GM13976 (cell line): ENCODE measurements around the gene NIPAL4.

ENCODE experiments used
- DNase-seq: peaks from one replicate; pipeline ENCODE4 v3.0.0; 2012; ENCODE audit warnings: low spot score
- in situ Hi-C: fragments of 300-500 bp; cut with MboI; formaldehyde crosslinking; loops from one replicate; pipeline ENCODE4 v1.12.0; 2022; ENCODE audit warnings: low sequenced_read_pairs, mixed read lengths, inconsistent platforms; ENCODE audit not compliant: unreplicated experiment
- TF ChIP-seq, protein P1 (sequence below): IDR thresholded peaks from 2 replicates; pipeline ENCODE4 v1.5.1; 2012; ENCODE audit warnings: borderline replicate concordance, mild to moderate bottlenecking; ENCODE audit not compliant: insufficient read depth; ENCODE audit errors: extremely low read depth, missing control alignments, control extremely low read depth

Gene NIPAL4

DNA sequence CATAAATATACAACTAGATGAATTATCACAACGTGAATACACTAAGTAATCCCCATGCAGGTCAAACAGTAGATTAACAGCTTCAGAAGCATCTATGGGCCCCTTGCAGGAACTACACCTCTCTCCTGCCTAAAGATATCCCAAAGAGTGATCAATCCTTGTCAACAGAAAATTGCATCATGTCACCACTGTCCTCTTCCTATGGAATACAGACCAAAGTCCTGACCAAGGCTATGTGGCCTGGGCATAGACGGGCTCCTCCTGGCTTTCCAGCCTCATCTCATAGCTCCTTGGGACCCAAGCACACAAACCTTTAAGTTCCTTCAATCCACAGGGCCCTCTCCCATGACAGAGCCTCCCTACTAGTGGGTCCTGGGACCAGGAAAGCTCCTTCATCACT lies 25.3 kb downstream of the NIPAL4 start:
- no peak for DNase-seq
- TF ChIP-seq, protein P1, sequence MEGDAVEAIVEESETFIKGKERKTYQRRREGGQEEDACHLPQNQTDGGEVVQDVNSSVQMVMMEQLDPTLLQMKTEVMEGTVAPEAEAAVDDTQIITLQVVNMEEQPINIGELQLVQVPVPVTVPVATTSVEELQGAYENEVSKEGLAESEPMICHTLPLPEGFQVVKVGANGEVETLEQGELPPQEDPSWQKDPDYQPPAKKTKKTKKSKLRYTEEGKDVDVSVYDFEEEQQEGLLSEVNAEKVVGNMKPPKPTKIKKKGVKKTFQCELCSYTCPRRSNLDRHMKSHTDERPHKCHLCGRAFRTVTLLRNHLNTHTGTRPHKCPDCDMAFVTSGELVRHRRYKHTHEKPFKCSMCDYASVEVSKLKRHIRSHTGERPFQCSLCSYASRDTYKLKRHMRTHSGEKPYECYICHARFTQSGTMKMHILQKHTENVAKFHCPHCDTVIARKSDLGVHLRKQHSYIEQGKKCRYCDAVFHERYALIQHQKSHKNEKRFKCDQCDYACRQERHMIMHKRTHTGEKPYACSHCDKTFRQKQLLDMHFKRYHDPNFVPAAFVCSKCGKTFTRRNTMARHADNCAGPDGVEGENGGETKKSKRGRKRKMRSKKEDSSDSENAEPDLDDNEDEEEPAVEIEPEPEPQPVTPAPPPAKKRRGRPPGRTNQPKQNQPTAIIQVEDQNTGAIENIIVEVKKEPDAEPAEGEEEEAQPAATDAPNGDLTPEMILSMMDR = no peak
- in situ Hi-C loops = no loop called here

DNA sequence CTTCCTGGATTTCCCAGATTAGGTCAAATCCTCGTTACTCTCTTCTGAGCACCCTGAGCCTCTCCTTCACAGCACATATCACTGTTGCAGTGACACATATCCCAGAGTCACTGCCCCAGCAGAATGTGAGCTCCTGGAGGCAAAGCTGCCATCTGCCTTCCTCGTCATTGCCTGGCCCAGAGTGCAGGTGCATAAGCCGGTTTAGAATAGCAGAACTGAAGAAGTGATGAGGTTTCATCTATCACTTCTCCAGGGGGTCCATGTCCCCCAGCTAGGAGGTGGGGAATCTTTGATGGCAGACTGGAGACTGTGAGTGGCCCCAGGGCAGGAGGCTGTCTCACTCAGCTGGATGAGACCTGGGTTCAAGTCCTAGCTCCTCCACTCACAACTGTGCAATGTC lies 25.8 kb downstream of the NIPAL4 start:
- DNase-seq = no peak
- TF ChIP-seq, protein P1 = no peak

DNA sequence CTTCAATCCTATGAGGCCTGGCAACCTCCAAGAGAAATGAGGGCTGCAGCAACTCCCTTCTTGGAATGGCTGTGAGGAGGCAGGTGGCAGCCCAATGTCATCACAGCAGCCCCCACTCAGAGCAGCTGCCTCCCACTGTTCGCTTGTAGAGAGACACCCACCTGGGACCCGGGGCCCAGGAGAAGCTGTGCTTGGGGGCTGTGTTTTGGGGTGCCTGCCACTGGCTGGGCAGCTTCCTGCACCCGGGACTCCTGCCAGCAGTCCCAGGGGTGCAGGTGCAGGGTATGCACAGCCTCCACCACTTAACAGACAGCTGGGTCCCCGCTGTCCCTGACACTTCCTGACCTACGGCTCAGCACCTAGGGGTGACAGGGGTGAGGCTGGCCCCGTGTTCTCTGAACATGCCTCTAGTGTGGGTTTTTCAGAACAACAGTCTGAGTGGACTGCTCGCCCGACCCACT lies 26.2 kb downstream of the NIPAL4 start:
- in situ Hi-C loops = no loop called here
- no peak for DNase-seq
- TF ChIP-seq, protein P1 = no peak

More for the DNA sequence above, 25.8 kb downstream of the NIPAL4 start:
- in situ Hi-C loops = no loop called here

DNA sequence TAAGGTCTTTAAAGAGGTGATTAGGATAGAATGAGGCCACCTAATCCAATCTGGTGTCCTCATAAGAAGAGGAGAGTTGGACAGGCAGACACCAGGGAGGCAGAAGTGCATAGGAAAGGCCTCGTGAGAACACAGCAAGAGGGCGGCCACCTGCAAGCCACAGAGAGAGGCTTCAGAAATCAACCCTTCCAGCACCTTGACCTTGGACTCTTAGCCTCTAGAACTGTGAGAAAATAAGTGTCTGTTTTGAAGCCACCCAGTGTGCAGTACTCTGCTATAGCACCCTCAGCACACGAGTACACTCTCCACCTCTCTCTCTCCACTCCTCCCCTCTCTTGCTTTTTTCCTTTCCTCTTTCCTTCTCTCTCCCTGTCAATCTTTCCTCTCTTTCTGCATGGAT lies 26.8 kb downstream of the NIPAL4 start:
- TF ChIP-seq, protein P1 = no peak
- in situ Hi-C loops = no loop called here
- DNase-seq = no peak

- DNase-seq = peak; percentile 54
- in situ Hi-C loops = no loop called here
- TF ChIP-seq, protein P1 = no peak
Measured at GRCh38 chr5:157487358-157487757, 27.3 kb downstream of the NIPAL4 start.

DNA sequence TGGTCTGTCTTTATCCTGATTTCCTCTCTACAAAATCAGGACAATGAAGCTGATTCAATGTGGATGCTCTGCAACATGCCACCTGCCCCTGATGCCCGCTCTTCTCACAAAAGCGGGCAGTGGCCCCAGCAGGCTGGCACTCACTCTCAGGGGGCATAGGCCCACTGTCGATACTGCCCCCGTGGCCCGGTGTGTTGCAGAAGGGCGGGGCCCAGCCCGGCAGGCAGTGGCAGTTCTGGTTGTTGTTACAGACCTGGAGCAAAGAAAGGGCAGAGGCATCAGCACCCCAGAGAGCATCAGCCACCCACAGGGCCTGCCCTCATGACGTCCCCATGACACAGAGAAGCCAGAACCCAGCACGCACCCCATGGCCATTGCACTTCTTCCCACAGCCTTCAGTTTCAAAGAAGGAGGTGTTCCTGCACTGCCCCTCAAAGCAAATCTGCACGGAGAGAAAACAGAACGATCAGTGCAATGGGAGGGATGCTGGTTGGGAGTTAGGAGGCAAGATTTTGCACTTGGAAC lies 31.5 kb downstream of the NIPAL4 start:
- in situ Hi-C loops = no loop called here
- TF ChIP-seq, protein P1 = no peak
- no peak for DNase-seq

DNA sequence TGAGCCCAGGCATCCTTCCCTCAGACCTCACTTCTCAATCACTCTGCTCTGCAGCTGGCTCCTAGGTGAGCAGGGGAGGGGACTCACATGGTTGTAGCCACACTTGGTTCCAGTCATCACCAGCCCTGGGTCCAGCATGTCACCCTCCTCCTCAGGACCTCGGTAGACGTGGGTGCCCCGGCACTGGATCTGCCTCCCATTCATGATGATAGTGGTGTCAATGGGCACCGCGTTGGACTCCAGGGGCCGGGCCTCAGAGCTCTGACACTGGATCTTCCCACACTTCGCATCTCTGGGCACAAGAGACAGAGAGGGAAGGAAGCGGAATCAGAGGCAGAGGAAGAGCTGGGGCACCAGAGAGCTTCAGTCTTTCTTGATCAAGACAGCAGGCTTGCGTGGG lies 32.9 kb downstream of the NIPAL4 start:
- in situ Hi-C loops = no loop called here
- no peak for DNase-seq
- TF ChIP-seq, protein P1 = no peak
